Natural killer cell (primary cell): ENCODE data around the gene CCR2. TPM values are rescaled to one million over a fixed set of nuclear protein-coding genes. Genes with fewer than 3 reads are reported as not detected.

Source experiments
- ATAC-seq, 3 donors: fragments of 150-1000 bp in 2 of 3; fragments of 200-7000 bp in 1 of 3; cut with Tn5 transposase; 1 replicate in 1 of 3; 2 replicates in 2 of 3; pipeline ENCODE4 v1.10.0; 2021; ENCODE audit warnings: mild to moderate bottlenecking in 2 of 3, moderate library complexity in 2 of 3
- DNase-seq, 2 donors: peaks; one replicate each; pipeline versions ENCODE4 v3.0.0 to v3.0.0-alpha.2; 2013 to 2021; ENCODE audit warnings: mixed read lengths in 1 of 2
- H3K27ac ChIP-seq: one replicate; pipeline ENCODE4 v1.5.1; 2013; ENCODE audit warnings: mild to moderate bottlenecking, low read length
- H3K27me3 ChIP-seq: one replicate; pipeline ENCODE4 v1.6.1; 2013; ENCODE audit warnings: low read length; ENCODE audit not compliant: control insufficient read depth, insufficient read depth
- H3K36me3 ChIP-seq: one replicate; pipeline ENCODE4 v1.6.1; 2013; ENCODE audit warnings: low read length; ENCODE audit not compliant: control insufficient read depth, insufficient read depth
- H3K4me1 ChIP-seq: one replicate; pipeline ENCODE4 v1.6.1; 2013; ENCODE audit warnings: low read length; ENCODE audit not compliant: control insufficient read depth, insufficient read depth
- H3K4me3 ChIP-seq: one replicate; pipeline ENCODE4 v1.5.1; 2013; ENCODE audit warnings: low read length
- H3K9me3 ChIP-seq: one replicate; pipeline ENCODE4 v1.6.1; 2013; ENCODE audit warnings: low read length; ENCODE audit not compliant: control insufficient read depth, insufficient read depth
- H3K27ac Mint-ChIP-seq, 2 donors: one replicate each; pipeline ENCODE4 v1.8.0; 2022; ENCODE audit warnings: mild to moderate bottlenecking in 2 of 2, mixed read lengths in 2 of 2, moderate library complexity in 1 of 2
- H3K27me3 Mint-ChIP-seq, 2 donors: one replicate each; pipeline ENCODE4 v1.8.0; 2022; ENCODE audit warnings: low read depth in 2 of 2, mixed read lengths in 2 of 2
- H3K36me3 Mint-ChIP-seq: one replicate; pipeline ENCODE4 v1.8.0; 2022; ENCODE audit warnings: mixed read lengths
- H3K4me1 Mint-ChIP-seq, 2 donors: one replicate each; pipeline ENCODE4 v1.8.0; 2022; ENCODE audit warnings: mixed read lengths in 2 of 2
- H3K4me3 Mint-ChIP-seq: one replicate; pipeline ENCODE4 v1.8.0; 2022; ENCODE audit warnings: mild to moderate bottlenecking, moderate library complexity, mixed read lengths
- H3K9me3 Mint-ChIP-seq, 2 donors: one replicate each; pipeline ENCODE4 v1.8.0; 2022; ENCODE audit warnings: mixed read lengths in 2 of 2
- CTCF ChIP-seq: fragments of 200-600 bp; IDR thresholded peaks from one replicate; pipeline ENCODE4 v1.8.0; 2022; ENCODE audit warnings: antibody characterized with exemption
- WGBS: methylation state at CpG from one replicate; pipeline ENCODE4 v1.1.7; 2013; ENCODE audit warnings: missing lambda C conversion rate; ENCODE audit not compliant: insufficient coverage; 5-methylcytosine and 5-hydroxymethylcytosine counted together
- intact Hi-C: fragments of 100-400 bp; cut with micrococcal nuclease; formaldehyde crosslinking; loops from one replicate; pipeline ENCODE4 v1.14.2; 2022
- total RNA-seq, 4 donors: library from RNA; stranded (reverse); fragments of 120-200 nt in 1 of 4; gene quantifications; one replicate each; pipeline versions ENCODE4 v1.2.3 to v1.2.4, GENCODE V29; 2013 to 2022

The CCR2 gene
- total RNA-seq, 3 donors from 2014 or later (not counting 1 experiment from before 2014, with no cell fraction given): 0.21 to 9.8 (median 1.7) TPM

GRCh38 chr3:46393011-46393410 is 39.1 kb downstream of the CCR2 start:
- WGBS: 79% methylated on average over 2 of the region's 2 CpGs
- H3K36me3 Mint-ChIP-seq: no peaks in the 10 kb centered on the region
- ATAC-seq: no peak

GRCh38 chr3:46393554-46394434 is 39.9 kb downstream of the CCR2 start:
- Mint-ChIP-seq H3K4me3 (no peak overlapping the region), H3K27ac (no peak overlapping the region), H3K9me3 (no peaks in the 10 kb centered on the region), H3K27me3 (peaks cover 0 to 4% of the 10 kb centered on the region in 2 donors), H3K4me1 (peaks cover 10 to 16% of the 10 kb centered on the region in 2 donors), H3K36me3 (no peaks in the 10 kb centered on the region)
- no peaks in the 10 kb centered on the region for H3K9me3 ChIP-seq
- peaks cover 18% of the 10 kb centered on the region for H3K4me1 ChIP-seq
- TF ChIP-seq CTCF: no peak
- H3K27ac ChIP-seq: no peak overlapping the region
- no peak for DNase-seq
- no peak for ATAC-seq
- no peak overlapping the region for H3K4me3 ChIP-seq
- H3K36me3 ChIP-seq: no peaks in the 10 kb centered on the region
- intact Hi-C loops: no loop called here
- 85% methylated on average over 8 of the region's 8 CpGs for WGBS
- H3K27me3 ChIP-seq: no peaks in the 10 kb centered on the region

More at GRCh38 chr3:46393011-46393410, 39.1 kb downstream of the CCR2 start:
- H3K27me3 Mint-ChIP-seq: peaks cover 0 to 4% of the 10 kb centered on the region in 2 donors
- no peak overlapping the region for H3K4me3 Mint-ChIP-seq
- H3K4me1 ChIP-seq: peaks cover 18% of the 10 kb centered on the region
- no peak for TF ChIP-seq CTCF
- H3K27me3 ChIP-seq: no peaks in the 10 kb centered on the region
- no peak overlapping the region for H3K27ac ChIP-seq
- H3K9me3 Mint-ChIP-seq: no peaks in the 10 kb centered on the region
- no peak for DNase-seq
- H3K4me3 ChIP-seq: no peak overlapping the region
- no peaks in the 10 kb centered on the region for H3K36me3 ChIP-seq
- H3K9me3 ChIP-seq: no peaks in the 10 kb centered on the region
- intact Hi-C loops: no loop called here
- peaks cover 10 to 16% of the 10 kb centered on the region in 2 donors for H3K4me1 Mint-ChIP-seq
- H3K27ac Mint-ChIP-seq: no peak overlapping the region

GRCh38 chr3:46395210-46395661 is 41.3 kb downstream of the CCR2 start:
- intact Hi-C loops: no loop called here
- 89% methylated on average over 6 of the region's 6 CpGs for WGBS
- DNase-seq: no peak

More at GRCh38 chr3:46395210-46395661, 41.3 kb downstream of the CCR2 start:
- H3K4me3 ChIP-seq: no peak overlapping the region
- no peak for ATAC-seq
- no peak for TF ChIP-seq CTCF
- H3K27ac ChIP-seq: no peak overlapping the region
- no peaks in the 10 kb centered on the region for H3K36me3 Mint-ChIP-seq
- H3K36me3 ChIP-seq: no peaks in the 10 kb centered on the region
- H3K4me3 Mint-ChIP-seq: no peak overlapping the region
- peaks cover 10 to 16% of the 10 kb centered on the region in 2 donors for H3K4me1 Mint-ChIP-seq
- H3K27ac Mint-ChIP-seq: no peak overlapping the region
- no peaks in the 10 kb centered on the region for H3K9me3 Mint-ChIP-seq
- no peaks in the 10 kb centered on the region for H3K9me3 ChIP-seq
- H3K4me1 ChIP-seq: peaks cover 18% of the 10 kb centered on the region
- H3K27me3 ChIP-seq: no peaks in the 10 kb centered on the region
- peaks cover 0 to 4% of the 10 kb centered on the region in 2 donors for H3K27me3 Mint-ChIP-seq
